HG02798 (cell line): ENCODE data around the gene PRKAR2B.

Experiments used
- ATAC-seq: cut with Tn5 transposase; IDR thresholded peaks from one replicate; pipeline ENCODE4 v1.9.1; 2021; ENCODE audit warnings: mild to moderate bottlenecking; ENCODE audit not compliant: unreplicated experiment, poor library complexity

The PRKAR2B gene

DNA sequence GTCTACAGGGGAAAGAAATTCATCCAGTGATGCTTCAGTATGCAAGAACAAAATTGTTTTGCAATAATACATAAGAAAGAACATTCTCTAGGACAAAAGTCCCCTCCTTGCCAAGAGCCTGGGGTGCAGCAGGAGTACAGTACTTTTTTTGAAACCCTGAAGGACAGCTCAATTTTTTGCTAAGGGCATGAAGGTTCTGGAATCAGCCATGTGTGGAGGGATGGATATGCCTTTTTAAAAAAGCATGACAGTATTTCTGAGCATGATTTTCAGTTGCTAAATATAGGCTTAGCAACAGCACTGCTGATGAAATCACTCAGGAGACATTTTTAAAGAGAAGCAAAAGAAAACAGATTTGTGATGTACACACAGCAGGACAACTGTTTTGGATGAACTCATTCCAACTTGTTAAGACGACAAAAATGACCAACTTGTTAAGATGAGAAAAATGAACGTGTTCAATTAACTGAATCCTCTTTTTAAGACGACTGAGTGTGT lies 163.6 kb downstream of the PRKAR2B start:
- ATAC-seq: no peak

- no peak for ATAC-seq
Measured at GRCh38 chr7:107208563-107208962, 164.1 kb downstream of the PRKAR2B start.

- ATAC-seq: no peak
Measured at GRCh38 chr7:107209565-107209964, 165.1 kb downstream of the PRKAR2B start.

DNA sequence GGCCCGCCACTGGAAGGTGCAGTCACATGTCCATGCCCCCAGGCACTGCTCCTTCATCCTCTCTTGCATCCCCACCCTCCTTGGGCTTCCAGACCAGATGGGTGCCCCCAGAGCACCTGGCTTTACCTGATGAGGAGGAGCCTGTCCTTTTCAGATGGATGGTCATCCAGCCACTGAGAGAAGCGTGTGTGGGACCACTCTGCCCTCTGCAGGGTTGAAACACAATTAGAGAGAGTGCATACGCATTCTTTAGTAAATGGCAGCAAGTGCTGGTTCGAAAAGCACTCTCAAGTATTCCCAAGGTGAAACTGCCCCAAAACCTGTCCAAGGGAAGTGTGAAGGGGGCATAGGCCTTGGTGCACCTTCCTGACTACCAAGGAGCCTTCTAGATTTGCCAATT lies 165.9 kb downstream of the PRKAR2B start:
- no peak for ATAC-seq
